GM12872 (cell line): ENCODE measurements around the gene SMC3.

Experiments
- TF ChIP-seq, protein P1 (sequence below): IDR thresholded peaks from 3 replicates; pipeline ENCODE4 v1.5.1; 2011; ENCODE audit warnings: low read depth, mild to moderate bottlenecking, low read length, moderate library complexity; ENCODE audit not compliant: insufficient read depth

The SMC3 gene

DNA sequence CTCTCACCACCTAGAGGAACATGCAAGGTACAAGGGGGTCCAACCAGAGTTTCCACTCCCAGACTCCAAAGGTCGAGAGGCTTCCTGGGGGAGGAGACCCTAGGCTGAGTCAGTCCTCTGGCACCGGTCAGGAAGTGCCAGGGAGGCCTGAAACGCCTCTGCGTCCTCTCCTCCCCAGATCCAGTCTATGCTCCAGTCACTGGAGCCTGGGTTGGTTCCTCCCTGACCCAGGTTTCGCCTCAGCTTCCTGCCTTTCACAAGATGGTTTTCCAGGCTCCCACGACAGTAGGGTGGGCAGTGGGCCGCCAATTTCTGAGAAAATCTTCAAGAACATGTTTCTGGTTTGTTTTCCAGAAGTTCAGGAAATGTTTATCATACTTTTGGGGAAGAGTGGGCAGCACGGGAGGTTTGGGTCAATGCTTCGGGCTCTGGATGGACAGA lies 39.7 kb upstream of the SMC3 start:
- TF ChIP-seq, protein P1, sequence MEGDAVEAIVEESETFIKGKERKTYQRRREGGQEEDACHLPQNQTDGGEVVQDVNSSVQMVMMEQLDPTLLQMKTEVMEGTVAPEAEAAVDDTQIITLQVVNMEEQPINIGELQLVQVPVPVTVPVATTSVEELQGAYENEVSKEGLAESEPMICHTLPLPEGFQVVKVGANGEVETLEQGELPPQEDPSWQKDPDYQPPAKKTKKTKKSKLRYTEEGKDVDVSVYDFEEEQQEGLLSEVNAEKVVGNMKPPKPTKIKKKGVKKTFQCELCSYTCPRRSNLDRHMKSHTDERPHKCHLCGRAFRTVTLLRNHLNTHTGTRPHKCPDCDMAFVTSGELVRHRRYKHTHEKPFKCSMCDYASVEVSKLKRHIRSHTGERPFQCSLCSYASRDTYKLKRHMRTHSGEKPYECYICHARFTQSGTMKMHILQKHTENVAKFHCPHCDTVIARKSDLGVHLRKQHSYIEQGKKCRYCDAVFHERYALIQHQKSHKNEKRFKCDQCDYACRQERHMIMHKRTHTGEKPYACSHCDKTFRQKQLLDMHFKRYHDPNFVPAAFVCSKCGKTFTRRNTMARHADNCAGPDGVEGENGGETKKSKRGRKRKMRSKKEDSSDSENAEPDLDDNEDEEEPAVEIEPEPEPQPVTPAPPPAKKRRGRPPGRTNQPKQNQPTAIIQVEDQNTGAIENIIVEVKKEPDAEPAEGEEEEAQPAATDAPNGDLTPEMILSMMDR = no peak

DNA sequence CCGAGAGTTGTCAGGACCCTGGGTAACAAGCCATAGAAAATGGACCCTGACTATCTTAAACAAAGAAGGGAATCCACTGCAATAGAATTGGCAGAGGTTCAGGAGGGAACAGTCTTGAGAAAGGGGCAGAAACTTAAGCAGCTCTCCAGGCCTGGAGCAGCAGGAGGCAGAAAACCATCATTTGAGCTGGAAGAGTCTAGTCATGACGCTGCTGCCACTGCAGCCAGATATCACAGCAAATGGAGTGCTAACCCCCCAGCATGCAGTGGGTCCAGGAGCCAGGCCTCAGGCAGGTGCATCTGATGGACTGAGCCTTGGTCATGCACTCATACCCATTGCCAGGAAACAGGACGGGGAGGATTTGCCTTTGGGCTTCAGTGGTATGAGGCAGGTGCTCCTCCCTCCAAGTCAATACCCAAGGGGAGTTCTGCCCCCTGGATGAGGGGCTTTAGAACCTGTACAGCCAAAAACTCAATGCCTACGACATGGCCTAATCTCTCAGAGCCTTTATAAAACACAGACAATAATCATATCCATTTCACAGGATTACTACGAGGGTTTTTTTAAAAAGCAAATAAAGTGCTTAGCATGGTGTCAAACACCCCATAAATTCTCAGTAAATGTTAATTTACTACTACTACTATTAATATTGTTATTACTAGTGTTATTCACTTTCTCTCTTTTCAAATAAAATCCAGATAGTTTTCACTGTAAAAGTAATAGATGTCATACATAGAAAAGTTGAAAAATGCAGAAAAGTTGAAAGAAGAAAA lies 39.1 kb upstream of the SMC3 start:
- TF ChIP-seq, protein P1 = no peak

DNA sequence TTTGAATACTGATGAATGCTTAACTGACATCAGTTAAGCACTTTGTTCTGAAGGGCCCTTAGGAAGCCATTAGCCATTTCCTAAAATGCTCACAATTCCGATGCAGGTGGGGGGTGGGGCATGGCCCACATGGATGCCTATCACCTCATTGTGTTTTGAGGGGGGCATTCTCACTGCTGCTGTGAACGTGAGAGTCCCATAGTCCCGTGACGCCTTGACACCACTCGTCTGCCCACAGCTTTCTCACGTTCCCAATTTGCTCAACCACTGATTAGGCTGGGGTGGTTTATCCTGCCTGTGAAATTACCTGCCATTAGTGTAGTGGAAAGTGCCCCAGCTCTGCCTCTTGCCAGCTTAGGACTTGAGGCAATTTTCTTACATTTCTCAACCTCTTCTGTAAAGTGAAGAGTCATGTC lies 37.9 kb upstream of the SMC3 start:
- TF ChIP-seq, protein P1 = no peak

DNA sequence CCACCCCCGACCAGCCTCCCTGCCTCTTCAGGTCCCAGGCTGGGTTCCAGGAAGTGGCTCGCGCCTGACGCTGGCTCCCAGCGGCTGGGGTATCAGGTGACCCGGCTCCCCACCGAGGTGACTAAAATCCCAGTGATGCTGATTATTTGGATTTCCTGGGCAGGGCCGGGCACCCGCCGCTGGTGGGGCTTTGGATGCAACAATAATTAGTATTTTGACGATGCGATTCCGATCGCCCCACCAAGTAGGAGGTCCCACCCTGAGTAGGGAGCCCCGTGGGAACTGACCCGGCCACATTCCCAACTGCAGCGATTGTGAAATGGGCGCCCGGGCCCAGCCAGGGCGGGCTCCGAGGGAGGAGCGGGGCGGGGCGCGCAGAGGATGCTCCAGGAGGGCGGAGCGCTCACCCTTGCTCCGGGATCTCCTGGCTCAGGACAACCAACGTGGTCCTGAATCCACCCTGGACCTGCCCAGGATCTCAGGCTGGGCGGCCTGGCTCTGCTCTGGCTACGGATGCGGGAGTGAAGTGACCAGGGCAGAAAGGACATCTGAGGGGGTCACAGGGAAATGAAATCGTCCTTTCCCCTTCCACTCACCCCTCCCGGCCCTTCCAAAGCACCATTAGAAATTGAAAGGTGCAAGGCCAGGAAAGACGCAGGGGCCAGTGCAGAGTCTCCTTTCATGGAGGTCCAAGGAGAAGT lies 37.2 kb upstream of the SMC3 start:
- TF ChIP-seq, protein P1 = no peak

DNA sequence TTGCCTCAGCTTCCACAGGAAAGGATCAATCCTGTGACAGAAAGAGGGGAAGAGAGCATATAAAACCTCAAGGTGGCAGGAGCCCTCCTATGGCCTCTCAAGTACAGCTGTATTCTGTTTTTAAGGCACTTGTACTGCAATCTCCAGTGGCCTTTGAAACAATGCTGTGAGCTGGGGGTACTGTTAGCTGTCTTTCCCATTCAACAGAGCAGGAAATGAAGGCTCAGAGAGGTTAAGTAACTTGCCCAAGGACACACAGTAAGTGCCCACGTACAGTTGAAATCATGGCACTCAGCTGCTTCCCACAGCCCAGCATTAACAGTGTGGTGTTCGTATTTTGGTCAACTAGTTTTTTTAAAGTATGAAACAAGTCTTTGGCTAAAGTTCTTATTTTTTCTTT lies 35.8 kb upstream of the SMC3 start:
- TF ChIP-seq, protein P1 = no peak

DNA sequence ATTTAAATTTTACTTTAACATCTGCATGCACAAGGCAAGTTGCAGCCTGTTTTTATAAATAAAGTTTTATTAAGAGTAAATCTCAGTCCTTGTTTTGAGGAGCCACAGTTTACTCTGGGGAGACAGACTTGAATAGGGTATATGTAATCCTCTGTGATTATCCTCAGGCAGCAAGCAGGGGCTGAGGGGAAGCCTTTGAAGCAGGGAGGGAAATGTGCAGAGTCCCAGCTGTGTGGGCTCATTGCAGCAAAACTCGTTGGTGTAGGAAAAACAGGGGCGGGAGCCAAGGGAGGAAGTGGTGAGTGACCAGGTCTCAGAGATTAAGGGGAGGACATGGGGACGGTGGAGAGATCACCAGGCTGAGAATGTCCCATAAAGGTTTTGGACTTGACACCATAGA lies 34.3 kb upstream of the SMC3 start:
- TF ChIP-seq, protein P1 = no peak

DNA sequence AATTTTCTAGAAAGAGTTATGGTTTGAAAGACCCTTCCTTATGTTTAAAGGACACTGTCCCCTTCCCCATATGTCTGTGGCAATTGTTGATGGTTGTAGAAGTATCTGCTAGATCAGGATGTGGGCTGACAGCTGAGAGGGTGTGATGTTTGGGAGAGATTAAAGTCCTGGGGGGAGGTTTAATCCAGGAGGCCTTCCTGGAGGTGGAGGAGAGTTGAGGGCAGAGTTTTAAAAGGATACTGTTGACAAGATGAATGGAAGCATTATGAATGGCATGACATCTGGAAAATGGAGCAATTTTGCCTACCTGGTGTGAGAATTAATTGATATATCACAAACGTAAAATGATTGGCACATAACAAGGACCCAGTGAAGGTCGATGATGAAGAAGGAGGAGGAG lies 32.9 kb upstream of the SMC3 start:
- TF ChIP-seq, protein P1 = no peak
